AG09309 (cell line): ENCODE measurements around the gene MAGEA4.

Experiments
- DNase-seq: peaks from one replicate; pipeline ENCODE4 v3.0.0-alpha.2; 2010; ENCODE audit warnings: low read depth
- H3K4me3 ChIP-seq: 2 replicates; pipeline ENCODE4 v1.5.1; 2011; ENCODE audit warnings: mild to moderate bottlenecking, low read depth, low read length, moderate library complexity; ENCODE audit not compliant: control insufficient read depth
- CTCF ChIP-seq: IDR thresholded peaks from 2 replicates; pipeline ENCODE4 v1.5.1; 2011; ENCODE audit warnings: mild to moderate bottlenecking, low read depth, low read length, inconsistent platforms; ENCODE audit not compliant: insufficient read depth, control insufficient read depth; ENCODE audit errors: missing control alignments

Gene MAGEA4

GRCh38 chrX:151921292-151921691, 8.6 kb downstream of the MAGEA4 start:
- no peak for TF ChIP-seq CTCF
- DNase-seq = no peak
- no peak overlapping the region for H3K4me3 ChIP-seq

GRCh38 chrX:151921866-151922265, 9.2 kb downstream of the MAGEA4 start:
- H3K4me3 ChIP-seq = no peak overlapping the region
- DNase-seq = no peak
- no peak for TF ChIP-seq CTCF

GRCh38 chrX:151922692-151923091, 10.0 kb downstream of the MAGEA4 start:
- TF ChIP-seq CTCF = no peak
- no peak overlapping the region for H3K4me3 ChIP-seq
- DNase-seq = no peak

- DNase-seq = no peak
- H3K4me3 ChIP-seq = no peak overlapping the region
- TF ChIP-seq CTCF = no peak
Measured at GRCh38 chrX:151923648-151924047, 11.0 kb downstream of the MAGEA4 start.

GRCh38 chrX:151929126-151929525, 16.4 kb downstream of the MAGEA4 start:
- no peak overlapping the region for H3K4me3 ChIP-seq
- no peak for TF ChIP-seq CTCF
- DNase-seq = no peak

- TF ChIP-seq CTCF = no peak
- H3K4me3 ChIP-seq = no peak overlapping the region
- no peak for DNase-seq
Measured at GRCh38 chrX:151935358-151935757, 22.7 kb downstream of the MAGEA4 start.

- no peak for DNase-seq
- no peak overlapping the region for H3K4me3 ChIP-seq
Measured at GRCh38 chrX:151938172-151938571, 25.5 kb downstream of the MAGEA4 start.

More at GRCh38 chrX:151938172-151938571, 25.5 kb downstream of the MAGEA4 start:
- TF ChIP-seq CTCF = no peak
